OCI-LY3 (cell line): Measurements from ENCODE around the gene PDCD4.

Source experiments
- EZH2phosphoT487 ChIP-seq: fragments of 200-600 bp; shearing (Covaris generic); IDR thresholded peaks from 2 replicates; pipeline ENCODE4 v1.6.1; 2018; ENCODE audit warnings: antibody characterized with exemption, mixed run types, low read depth
- TF ChIP-seq, protein P1 (sequence below): fragments of 200-600, 300-600 bp; sonication (generic); IDR thresholded peaks from 2 replicates; pipeline ENCODE4 v1.5.1; 2014; ENCODE audit warnings: antibody characterized with exemption, low read length, low read depth

GRCh38 chr10:110843796-110844616, 27.7 kb upstream of the PDCD4 start:
- TF ChIP-seq, protein P1, sequence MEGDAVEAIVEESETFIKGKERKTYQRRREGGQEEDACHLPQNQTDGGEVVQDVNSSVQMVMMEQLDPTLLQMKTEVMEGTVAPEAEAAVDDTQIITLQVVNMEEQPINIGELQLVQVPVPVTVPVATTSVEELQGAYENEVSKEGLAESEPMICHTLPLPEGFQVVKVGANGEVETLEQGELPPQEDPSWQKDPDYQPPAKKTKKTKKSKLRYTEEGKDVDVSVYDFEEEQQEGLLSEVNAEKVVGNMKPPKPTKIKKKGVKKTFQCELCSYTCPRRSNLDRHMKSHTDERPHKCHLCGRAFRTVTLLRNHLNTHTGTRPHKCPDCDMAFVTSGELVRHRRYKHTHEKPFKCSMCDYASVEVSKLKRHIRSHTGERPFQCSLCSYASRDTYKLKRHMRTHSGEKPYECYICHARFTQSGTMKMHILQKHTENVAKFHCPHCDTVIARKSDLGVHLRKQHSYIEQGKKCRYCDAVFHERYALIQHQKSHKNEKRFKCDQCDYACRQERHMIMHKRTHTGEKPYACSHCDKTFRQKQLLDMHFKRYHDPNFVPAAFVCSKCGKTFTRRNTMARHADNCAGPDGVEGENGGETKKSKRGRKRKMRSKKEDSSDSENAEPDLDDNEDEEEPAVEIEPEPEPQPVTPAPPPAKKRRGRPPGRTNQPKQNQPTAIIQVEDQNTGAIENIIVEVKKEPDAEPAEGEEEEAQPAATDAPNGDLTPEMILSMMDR: no peak
- no peak for TF ChIP-seq EZH2phosphoT487
